H1 (cell line): ENCODE data around the gene SMIM10. TPM values are rescaled to one million over a fixed set of nuclear protein-coding genes. Genes with fewer than 3 reads are reported as not detected.

Source experiments
- EZH2 ChIP-seq: fragments of 200-600 bp; sonication (generic); IDR thresholded peaks from 2 replicates; pipeline ENCODE4 v1.7.1; 2012; ENCODE audit warnings: low read depth, mild to moderate bottlenecking, moderate library complexity, low read length, inconsistent platforms; ENCODE audit not compliant: severe bottlenecking
- HDAC2 ChIP-seq, 2 experiments: fragments of 300-600 bp in 1 of 2; sonication (generic) in 1 of 2; IDR thresholded peaks; 2 replicates each; pipeline ENCODE4 v1.6.1; 2011 to 2012; ENCODE audit warnings: low read depth in 2 of 2, low read length in 2 of 2, mild to moderate bottlenecking in 2 of 2, moderate library complexity in 2 of 2, borderline replicate concordance in 1 of 2, inconsistent platforms in 1 of 2
- JUN ChIP-seq: IDR thresholded peaks from 2 replicates; pipeline ENCODE4 v1.6.1; 2011; ENCODE audit warnings: low read depth, mild to moderate bottlenecking, improper control_type of control experiment, low read length
- RNF2 ChIP-seq: fragments of 200-900, 300-1000 bp; sonication (generic); IDR thresholded peaks from 2 replicates; pipeline ENCODE4 v1.7.1; 2016; ENCODE audit warnings: borderline replicate concordance, low read depth, mild to moderate bottlenecking, antibody characterized with exemption, low read length; ENCODE audit not compliant: poor library complexity, severe bottlenecking; ENCODE audit errors: missing control alignments
- ZNF274 ChIP-seq: IDR thresholded peaks from 2 replicates; pipeline ENCODE4 v1.7.0; 2012; ENCODE audit warnings: low read length, borderline replicate concordance; ENCODE audit errors: extremely low read depth
- polyA plus RNA-seq, 7 experiments: library from polyadenylated mRNA; depleted of rRNA in 3 of 7; stranded (reverse) in 5 of 7; unstranded in 2 of 7; fragments of >200 nt in 5 of 7; fragments of 200-250 nt in 2 of 7; gene quantifications; 1 replicate in 5 of 7; 2 replicates in 1 of 7; 4 replicates in 1 of 7; pipeline versions ENCODE4 v1.2.1 to v1.2.3, GENCODE V29; 2011 to 2013; ENCODE audit warnings: missing spikeins in 2 of 7, mixed read lengths in 2 of 7
- total RNA-seq: library from RNA; stranded (reverse); fragmentation: NEBNext Ultra II Directional; extraction: Animal tissue kit (Norgen Biotek cat#: 25700); gene quantifications from 2 replicates; pipeline ENCODE4 v1.2.1, GENCODE V29; 2021

The SMIM10 gene
- total and polyA plus RNA-seq, 2 of the 8 experiments (the other 6 are each of a cell fraction or from before 2014, with no cell fraction given): 2.3 to 2.8 TPM

- TF ChIP-seq EZH2 (no peak), JUN (no peak), HDAC2 (IDR thresholded peaks at IDR 0.05; ENCODE audit: borderline replicate concordance in 1 of 2, low read depth in 2 of 2, low read length in 2 of 2) (no peak), RNF2 (no peak), ZNF274 (no peak)
Observed at GRCh38 chrX:135006187-135006586, 15.4 kb downstream of the SMIM10 start (continued).
